ENCODE measurements around the gene EOMES. TPM values are rescaled to one million over a fixed set of nuclear protein-coding genes. Genes with fewer than 3 reads are reported as not detected.

EOMES gene
- total and polyA plus RNA-seq, 2 donors: 0.78 to 1.4 TPM

- WGBS: 92% methylated on average over 1 of the region's 1 CpG
- Histone ChIP-seq H3K4me1 (ENCODE audit: control insufficient read depth in 2 of 2, insufficient read depth in 2 of 2, low read length in 2 of 2) (no peaks in the 10 kb centered on the region), H3K27ac (ENCODE audit: low read depth in 1 of 2, low read length in 1 of 2) (no peak overlapping the region), H3K4me3 (ENCODE audit: low read length in 2 of 2) (no peak overlapping the region), H3K27me3 (ENCODE audit: control insufficient read depth in 2 of 2, insufficient read depth in 1 of 2, low read length in 1 of 2) (no peaks in the 10 kb centered on the region), H3K36me3 (ENCODE audit: control insufficient read depth in 2 of 2, insufficient read depth in 2 of 2, low read length in 1 of 2) (no peaks in the 10 kb centered on the region), H3K9me3 (ENCODE audit: control insufficient read depth in 2 of 2, insufficient read depth in 1 of 2, low read length in 1 of 2) (no peaks in the 10 kb centered on the region)
- no peak for DNase-seq (ENCODE audit: low read depth in 6 of 9, low spot score in 9 of 9)
Measured at GRCh38 chr3:27696906-27697305, 25.2 kb downstream of the EOMES start.

- no peaks in the 10 kb centered on the region for H3K36me3 ChIP-seq (ENCODE audit: control insufficient read depth in 2 of 2, insufficient read depth in 2 of 2, low read length in 1 of 2)
- H3K27ac ChIP-seq (ENCODE audit: low read depth in 1 of 2, low read length in 1 of 2): no peak overlapping the region
- no peak overlapping the region for H3K4me3 ChIP-seq (ENCODE audit: low read length in 2 of 2)
- no peaks in the 10 kb centered on the region for H3K27me3 ChIP-seq (ENCODE audit: control insufficient read depth in 2 of 2, insufficient read depth in 1 of 2, low read length in 1 of 2)
- DNase-seq (ENCODE audit: low read depth in 6 of 9, low spot score in 9 of 9): no peak
- H3K4me1 ChIP-seq (ENCODE audit: control insufficient read depth in 2 of 2, insufficient read depth in 2 of 2, low read length in 2 of 2): no peaks in the 10 kb centered on the region
- no peaks in the 10 kb centered on the region for H3K9me3 ChIP-seq (ENCODE audit: control insufficient read depth in 2 of 2, insufficient read depth in 1 of 2, low read length in 1 of 2)
- WGBS: 91% methylated on average over 2 of the region's 2 CpGs
Measured at GRCh38 chr3:27695636-27696035, 26.5 kb downstream of the EOMES start.

GRCh38 chr3:27688053-27688452, 34.1 kb downstream of the EOMES start:
- Histone ChIP-seq H3K4me3 (ENCODE audit: low read length in 2 of 2) (no peak overlapping the region), H3K4me1 (ENCODE audit: control insufficient read depth in 2 of 2, insufficient read depth in 2 of 2, low read length in 2 of 2) (no peaks in the 10 kb centered on the region), H3K27me3 (ENCODE audit: control insufficient read depth in 2 of 2, insufficient read depth in 1 of 2, low read length in 1 of 2) (no peaks in the 10 kb centered on the region), H3K27ac (ENCODE audit: low read depth in 1 of 2, low read length in 1 of 2) (no peak overlapping the region), H3K9me3 (ENCODE audit: control insufficient read depth in 2 of 2, insufficient read depth in 1 of 2, low read length in 1 of 2) (no peaks in the 10 kb centered on the region), H3K36me3 (ENCODE audit: control insufficient read depth in 2 of 2, insufficient read depth in 2 of 2, low read length in 1 of 2) (no peaks in the 10 kb centered on the region)
- 85% methylated on average over 5 of the region's 5 CpGs for WGBS
- no peak for DNase-seq (ENCODE audit: low read depth in 6 of 9, low spot score in 9 of 9)

- Histone ChIP-seq H3K27me3 (ENCODE audit: control insufficient read depth in 2 of 2, insufficient read depth in 1 of 2, low read length in 1 of 2) (no peaks in the 10 kb centered on the region), H3K36me3 (ENCODE audit: control insufficient read depth in 2 of 2, insufficient read depth in 2 of 2, low read length in 1 of 2) (no peaks in the 10 kb centered on the region), H3K4me3 (ENCODE audit: low read length in 2 of 2) (no peak overlapping the region), H3K9me3 (ENCODE audit: control insufficient read depth in 2 of 2, insufficient read depth in 1 of 2, low read length in 1 of 2) (no peaks in the 10 kb centered on the region), H3K4me1 (ENCODE audit: control insufficient read depth in 2 of 2, insufficient read depth in 2 of 2, low read length in 2 of 2) (no peaks in the 10 kb centered on the region), H3K27ac (ENCODE audit: low read depth in 1 of 2, low read length in 1 of 2) (no peak overlapping the region)
- 90% methylated on average over 1 of the region's 1 CpG for WGBS
- DNase-seq (ENCODE audit: low read depth in 6 of 9, low spot score in 9 of 9): no peak
Measured at GRCh38 chr3:27686642-27687041, 35.5 kb downstream of the EOMES start.

- no peak overlapping the region for H3K27ac ChIP-seq (ENCODE audit: low read depth in 1 of 2, low read length in 1 of 2)
- DNase-seq (ENCODE audit: low read depth in 6 of 9, low spot score in 9 of 9): no peak
- no peaks in the 10 kb centered on the region for H3K36me3 ChIP-seq (ENCODE audit: control insufficient read depth in 2 of 2, insufficient read depth in 2 of 2, low read length in 1 of 2)
- no peaks in the 10 kb centered on the region for H3K9me3 ChIP-seq (ENCODE audit: control insufficient read depth in 2 of 2, insufficient read depth in 1 of 2, low read length in 1 of 2)
- 89% methylated on average over 1 of the region's 1 CpG for WGBS
- H3K4me3 ChIP-seq (ENCODE audit: low read length in 2 of 2): no peak overlapping the region
- no peaks in the 10 kb centered on the region for H3K27me3 ChIP-seq (ENCODE audit: control insufficient read depth in 2 of 2, insufficient read depth in 1 of 2, low read length in 1 of 2)
- H3K4me1 ChIP-seq (ENCODE audit: control insufficient read depth in 2 of 2, insufficient read depth in 2 of 2, low read length in 2 of 2): peaks cover 3 to 4% of the 10 kb centered on the region in 2 donors
Measured at GRCh38 chr3:27685474-27685873, 36.6 kb downstream of the EOMES start.

- Histone ChIP-seq H3K9me3 (ENCODE audit: control insufficient read depth in 2 of 2, insufficient read depth in 1 of 2, low read length in 1 of 2) (no peaks in the 10 kb centered on the region), H3K27ac (ENCODE audit: low read depth in 1 of 2, low read length in 1 of 2) (no peak overlapping the region), H3K4me3 (ENCODE audit: low read length in 2 of 2) (no peak overlapping the region), H3K27me3 (ENCODE audit: control insufficient read depth in 2 of 2, insufficient read depth in 1 of 2, low read length in 1 of 2) (no peaks in the 10 kb centered on the region), H3K4me1 (ENCODE audit: control insufficient read depth in 2 of 2, insufficient read depth in 2 of 2, low read length in 2 of 2) (peaks cover 3 to 4% of the 10 kb centered on the region in 2 donors), H3K36me3 (ENCODE audit: control insufficient read depth in 2 of 2, insufficient read depth in 2 of 2, low read length in 1 of 2) (no peaks in the 10 kb centered on the region)
- DNase-seq (ENCODE audit: low read depth in 6 of 9, low spot score in 9 of 9): no peak
- whole genome bisulfite sequencing: 97% methylated on average over 2 of the region's 2 CpGs
Measured at GRCh38 chr3:27684302-27684701, 37.8 kb downstream of the EOMES start.

- Histone ChIP-seq H3K27me3 (ENCODE audit: control insufficient read depth in 2 of 2, insufficient read depth in 1 of 2, low read length in 1 of 2) (no peaks in the 10 kb centered on the region), H3K4me1 (ENCODE audit: control insufficient read depth in 2 of 2, insufficient read depth in 2 of 2, low read length in 2 of 2) (peaks cover 3 to 4% of the 10 kb centered on the region in 2 donors), H3K36me3 (ENCODE audit: control insufficient read depth in 2 of 2, insufficient read depth in 2 of 2, low read length in 1 of 2) (no peaks in the 10 kb centered on the region), H3K9me3 (ENCODE audit: control insufficient read depth in 2 of 2, insufficient read depth in 1 of 2, low read length in 1 of 2) (no peaks in the 10 kb centered on the region), H3K4me3 (ENCODE audit: low read length in 2 of 2) (no peak overlapping the region), H3K27ac (ENCODE audit: low read depth in 1 of 2, low read length in 1 of 2) (peak overlapping the region in 1 of 2 donors; percentile 48)
- WGBS: 36% methylated on average over 6 of the region's 6 CpGs
- peak; percentile 41 to 85 (median 66) for DNase-seq (ENCODE audit: low read depth in 6 of 9, low spot score in 9 of 9)
Measured at GRCh38 chr3:27681249-27681748, 40.8 kb downstream of the EOMES start.

GRCh38 chr3:27680517-27681246, 41.4 kb downstream of the EOMES start:
- Histone ChIP-seq H3K4me3 (ENCODE audit: low read length in 2 of 2) (no peak overlapping the region), H3K4me1 (ENCODE audit: control insufficient read depth in 2 of 2, insufficient read depth in 2 of 2, low read length in 2 of 2) (peaks cover 3 to 4% of the 10 kb centered on the region in 2 donors), H3K9me3 (ENCODE audit: control insufficient read depth in 2 of 2, insufficient read depth in 1 of 2, low read length in 1 of 2) (no peaks in the 10 kb centered on the region), H3K27ac (ENCODE audit: low read depth in 1 of 2, low read length in 1 of 2) (peak overlapping the region in 1 of 2 donors; percentile 48), H3K27me3 (ENCODE audit: control insufficient read depth in 2 of 2, insufficient read depth in 1 of 2, low read length in 1 of 2) (no peaks in the 10 kb centered on the region), H3K36me3 (ENCODE audit: control insufficient read depth in 2 of 2, insufficient read depth in 2 of 2, low read length in 1 of 2) (no peaks in the 10 kb centered on the region)
- DNase-seq (ENCODE audit: low read depth in 6 of 9, low spot score in 9 of 9): peak in 1 of 9 donors; percentile 8
- 82% methylated on average over 5 of the region's 5 CpGs for WGBS

- Histone ChIP-seq H3K9me3 (ENCODE audit: control insufficient read depth in 2 of 2, insufficient read depth in 1 of 2, low read length in 1 of 2) (no peaks in the 10 kb centered on the region), H3K36me3 (ENCODE audit: control insufficient read depth in 2 of 2, insufficient read depth in 2 of 2, low read length in 1 of 2) (no peaks in the 10 kb centered on the region), H3K4me3 (ENCODE audit: low read length in 2 of 2) (no peak overlapping the region), H3K4me1 (ENCODE audit: control insufficient read depth in 2 of 2, insufficient read depth in 2 of 2, low read length in 2 of 2) (peaks cover 3 to 4% of the 10 kb centered on the region in 2 donors), H3K27me3 (ENCODE audit: control insufficient read depth in 2 of 2, insufficient read depth in 1 of 2, low read length in 1 of 2) (no peaks in the 10 kb centered on the region), H3K27ac (ENCODE audit: low read depth in 1 of 2, low read length in 1 of 2) (no peak overlapping the region)
- DNase-seq (ENCODE audit: low read depth in 6 of 9, low spot score in 9 of 9): no peak
- 95% methylated on average over 1 of the region's 1 CpG for WGBS
Measured at GRCh38 chr3:27679691-27680090, 42.4 kb downstream of the EOMES start.
